Measurements from ENCODE around the gene KRTAP4-5.

DNA sequence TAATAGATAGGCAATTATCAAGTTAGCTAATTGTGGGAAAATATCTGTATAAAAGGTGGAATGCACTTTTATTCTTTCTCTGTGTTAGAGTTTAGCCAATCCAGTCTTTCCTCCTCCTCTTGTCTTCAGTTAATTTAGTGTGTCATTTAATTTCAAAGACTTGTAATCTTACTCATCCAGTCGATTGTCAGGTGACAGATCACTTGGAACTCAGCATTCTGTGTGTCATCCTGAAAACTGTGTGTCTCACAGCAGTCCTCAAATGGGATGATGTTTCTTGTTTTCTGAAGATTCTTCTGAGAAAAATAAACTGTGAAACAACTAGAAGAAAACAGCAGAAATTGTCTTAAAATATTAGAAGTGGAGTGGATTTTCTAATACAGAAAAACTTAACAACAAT lies 35.4 kb upstream of the KRTAP4-5 start:
- TF ChIP-seq, protein P1, sequence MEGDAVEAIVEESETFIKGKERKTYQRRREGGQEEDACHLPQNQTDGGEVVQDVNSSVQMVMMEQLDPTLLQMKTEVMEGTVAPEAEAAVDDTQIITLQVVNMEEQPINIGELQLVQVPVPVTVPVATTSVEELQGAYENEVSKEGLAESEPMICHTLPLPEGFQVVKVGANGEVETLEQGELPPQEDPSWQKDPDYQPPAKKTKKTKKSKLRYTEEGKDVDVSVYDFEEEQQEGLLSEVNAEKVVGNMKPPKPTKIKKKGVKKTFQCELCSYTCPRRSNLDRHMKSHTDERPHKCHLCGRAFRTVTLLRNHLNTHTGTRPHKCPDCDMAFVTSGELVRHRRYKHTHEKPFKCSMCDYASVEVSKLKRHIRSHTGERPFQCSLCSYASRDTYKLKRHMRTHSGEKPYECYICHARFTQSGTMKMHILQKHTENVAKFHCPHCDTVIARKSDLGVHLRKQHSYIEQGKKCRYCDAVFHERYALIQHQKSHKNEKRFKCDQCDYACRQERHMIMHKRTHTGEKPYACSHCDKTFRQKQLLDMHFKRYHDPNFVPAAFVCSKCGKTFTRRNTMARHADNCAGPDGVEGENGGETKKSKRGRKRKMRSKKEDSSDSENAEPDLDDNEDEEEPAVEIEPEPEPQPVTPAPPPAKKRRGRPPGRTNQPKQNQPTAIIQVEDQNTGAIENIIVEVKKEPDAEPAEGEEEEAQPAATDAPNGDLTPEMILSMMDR (IDR thresholded peaks at IDR 0.05; ENCODE audit: low read depth, low read length), result no peak
- TF ChIP-seq, protein P2, sequence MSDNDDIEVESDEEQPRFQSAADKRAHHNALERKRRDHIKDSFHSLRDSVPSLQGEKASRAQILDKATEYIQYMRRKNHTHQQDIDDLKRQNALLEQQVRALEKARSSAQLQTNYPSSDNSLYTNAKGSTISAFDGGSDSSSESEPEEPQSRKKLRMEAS (IDR thresholded peaks at IDR 0.05; ENCODE audit: low read depth, low read length), result no peak
- TF ChIP-seq POLR2A (IDR thresholded peaks at IDR 0.05; ENCODE audit: extremely low read depth, insufficient read length), result no peak
